C4-2B (cell line): ENCODE measurements around the gene LMF1.
"Not testable (repeated sequence)": the region's sequence is repeated elsewhere in the genome, so short reads cannot be mapped to it uniquely, and the experiment has no call there.

Experiments used
- CTCF ChIP-seq: fragments of 450-650 bp; conservative IDR thresholded peaks from 2 replicates; pipeline ENCODE4 v1.5.1; 2017; ENCODE audit warnings: mild to moderate bottlenecking
- ZFX ChIP-seq: fragments of 450-650 bp; IDR thresholded peaks from 2 replicates; pipeline ENCODE4 v1.6.1; 2017

DNA sequence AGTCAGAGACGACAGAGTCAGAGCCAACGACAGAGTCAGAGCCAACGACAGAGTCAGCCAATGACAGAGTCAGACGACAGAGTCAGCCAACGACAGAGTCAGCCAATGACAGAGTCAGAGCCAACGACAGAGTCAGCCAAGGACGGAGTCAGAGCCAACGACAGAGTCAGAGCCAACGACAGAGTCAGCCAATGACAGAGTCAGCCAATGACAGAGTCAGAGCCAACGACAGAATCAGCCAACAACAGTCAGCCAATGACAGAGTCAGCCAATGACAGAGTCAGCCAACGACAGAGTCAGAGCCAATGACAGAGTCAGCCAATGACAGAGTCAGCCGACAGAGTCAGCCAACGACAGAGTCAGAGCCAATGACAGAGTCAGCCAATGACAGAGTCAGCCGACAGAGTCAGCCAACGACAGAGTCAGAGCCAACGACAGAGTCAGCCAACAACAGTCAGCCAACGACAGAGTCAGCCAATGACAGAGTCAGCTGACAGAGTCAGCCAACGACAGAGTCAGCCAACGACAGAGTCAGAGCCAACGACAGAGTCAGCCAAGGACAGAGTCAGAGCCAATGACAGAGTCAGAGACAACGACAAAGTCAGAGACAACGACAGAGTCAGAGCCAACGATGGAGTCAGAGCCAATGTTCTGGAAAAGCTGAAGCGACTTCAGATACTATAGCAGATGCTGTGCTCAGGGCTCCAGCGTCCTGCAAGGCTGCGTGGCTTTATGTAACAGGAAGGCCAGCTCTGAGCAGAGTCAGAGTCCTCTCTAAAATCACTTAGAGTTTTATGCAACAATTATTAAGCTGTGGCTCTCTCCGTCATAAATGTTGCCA, 19.8 kb downstream of the LMF1 start:
- TF ChIP-seq CTCF, ZFX: not testable (repeated sequence)
